GM19328 (cell line): ENCODE results near the gene EXOSC5.

Experiments
- ATAC-seq: cut with Tn5 transposase; IDR thresholded peaks from one replicate; pipeline ENCODE4 v1.9.1; 2021; ENCODE audit warnings: mild to moderate bottlenecking, moderate library complexity; ENCODE audit not compliant: unreplicated experiment

EXOSC5 gene

GRCh38 chr19:41426952-41427646, 29.9 kb upstream of the EXOSC5 start, which contains the start of gene B3GNT8:
Gene B3GNT8 (minus strand): TSS chr19:41427374. CDS start chr19:41426778, 596 bp downstream.
- no peak for ATAC-seq

GRCh38 chr19:41426116-41426841, 29.1 kb upstream of the EXOSC5 start:
- ATAC-seq: no peak

- no peak for ATAC-seq
These were observed 28.3 kb upstream of the EXOSC5 start for GRCh38 chr19:41425174-41426115.

- ATAC-seq: no peak
These were observed 27.4 kb upstream of the EXOSC5 start for GRCh38 chr19:41424335-41425173.

- ATAC-seq: no peak
These were observed 25.8 kb upstream of the EXOSC5 start for GRCh38 chr19:41422955-41423354.

- ATAC-seq: no peak
These were observed 25.3 kb upstream of the EXOSC5 start for GRCh38 chr19:41422456-41422855.

GRCh38 chr19:41421973-41422372, 24.8 kb upstream of the EXOSC5 start:
- ATAC-seq: no peak

- ATAC-seq: no peak
These were observed 24.2 kb upstream of the EXOSC5 start for GRCh38 chr19:41421314-41421713.

- ATAC-seq: no peak
These were observed 23.1 kb upstream of the EXOSC5 start for GRCh38 chr19:41420101-41420880.

- no peak for ATAC-seq
These were observed 19.1 kb upstream of the EXOSC5 start for GRCh38 chr19:41416194-41416674.

- ATAC-seq: no peak
These were observed 18.0 kb upstream of the EXOSC5 start for GRCh38 chr19:41415154-41415571.

GRCh38 chr19:41414461-41414860, 17.3 kb upstream of the EXOSC5 start:
- no peak for ATAC-seq

GRCh38 chr19:41413947-41414346, 16.8 kb upstream of the EXOSC5 start:
- ATAC-seq: no peak

GRCh38 chr19:41412953-41413352, 15.8 kb upstream of the EXOSC5 start:
- no peak for ATAC-seq

- no peak for ATAC-seq
These were observed 14.8 kb upstream of the EXOSC5 start for GRCh38 chr19:41411968-41412265.

GRCh38 chr19:41411100-41411967, 14.2 kb upstream of the EXOSC5 start:
- ATAC-seq: no peak

GRCh38 chr19:41410336-41411054, 13.3 kb upstream of the EXOSC5 start:
- ATAC-seq: no peak

- no peak for ATAC-seq
These were observed 12.1 kb upstream of the EXOSC5 start for GRCh38 chr19:41409288-41409687.
